Endothelial cell of umbilical vein (primary cell): ENCODE data around the gene PDS5B. TPM values are rescaled to one million over a fixed set of nuclear protein-coding genes. Genes with fewer than 3 reads are reported as not detected.
A peak's percentile ranks its signal among the peaks of the same experiment; 100 is the strongest.

Experiments used
- BruUV-seq: library from RNA; stranded (reverse); fragments of 400-500 nt; replicated peaks from 2 replicates; lab custom pipeline; 2021; lab: Mats Ljungman, UMichigan
- CTCF ChIA-PET: fragments of 300-600, 350-600 bp; sonication (Branson Sonifier 250); formaldehyde crosslinking; loops from one replicate; lab custom pipeline; 2021; ENCODE audit warnings: antibody characterized with exemption, inconsistent platforms; lab: Charles Lee
- POLR2A ChIA-PET: fragments of 300-600, 350-600 bp; sonication (Branson Sonifier 250); formaldehyde crosslinking; loops from one replicate; lab custom pipeline; 2021; ENCODE audit warnings: antibody characterized with exemption, inconsistent platforms; lab: Charles Lee
- DNase-seq: peaks from one replicate; pipeline ENCODE4 v3.0.0-alpha.2; 2011; ENCODE audit warnings: low read depth, low spot score
- FAIRE-seq: peaks from 2 replicates; lab custom pipeline; 2011; peaks lifted over from hg19 to GRCh38; lab: Jason Lieb, UNC
- H2AFZ ChIP-seq: 2 replicates; pipeline ENCODE4 v1.6.0; 2012; ENCODE audit warnings: low read depth, low read length, control low read depth, inconsistent platforms
- H3K27ac ChIP-seq: 2 replicates; pipeline ENCODE4 v1.5.1; 2011; ENCODE audit warnings: low read depth, mild to moderate bottlenecking, control low read depth, low read length, moderate library complexity; ENCODE audit not compliant: insufficient read depth
- H3K27me3 ChIP-seq, 2 experiments: 2 replicates each; pipeline versions ENCODE4 v1.6.0 to v1.6.1; 2011; ENCODE audit warnings: low read length in 2 of 2, mixed read lengths in 1 of 2; ENCODE audit not compliant: control insufficient read depth in 2 of 2, insufficient read depth in 2 of 2
- H3K36me3 ChIP-seq, 2 experiments: 2 replicates in 1 of 2; 3 replicates in 1 of 2; pipeline ENCODE4 v1.5.1; 2011; ENCODE audit warnings: low read length in 2 of 2, mild to moderate bottlenecking in 1 of 2, moderate library complexity in 1 of 2; ENCODE audit not compliant: control insufficient read depth in 2 of 2, insufficient read depth in 2 of 2; ENCODE audit errors: extremely low read depth in 1 of 2
- H3K4me1 ChIP-seq: 3 replicates; pipeline ENCODE4 v1.5.1; 2011; ENCODE audit warnings: mild to moderate bottlenecking, low read length; ENCODE audit not compliant: control insufficient read depth, insufficient read depth; ENCODE audit errors: extremely low read depth
- H3K4me2 ChIP-seq: 2 replicates; pipeline ENCODE4 v1.6.1; 2011; ENCODE audit warnings: low read length, control low read depth, mixed read lengths; ENCODE audit not compliant: insufficient read depth
- H3K4me3 ChIP-seq, 3 experiments: fragments of 200-600 bp in 1 of 3; sonication (generic), shearing (Covaris generic) in 1 of 3; replicated peaks in 1 of 3; 2 replicates each; pipeline ENCODE4 v1.5.1; 2011 to 2016; ENCODE audit warnings: control low read depth in 3 of 3, low read length in 3 of 3, mild to moderate bottlenecking in 2 of 3, inconsistent platforms in 1 of 3, low read depth in 1 of 3, moderate library complexity in 1 of 3; ENCODE audit not compliant: insufficient read depth in 1 of 3
- H3K79me2 ChIP-seq: 2 replicates; pipeline ENCODE4 v1.6.0; 2012; ENCODE audit warnings: low read length, inconsistent platforms; ENCODE audit not compliant: control insufficient read depth, insufficient read depth
- H3K9ac ChIP-seq: replicated peaks from 2 replicates; pipeline ENCODE3; 2011; ENCODE audit warnings: low read length, control low read depth; ENCODE audit not compliant: insufficient read depth; ENCODE audit errors: extremely low read depth
- H3K9me1 ChIP-seq: replicated peaks from 3 replicates; pipeline ENCODE4 v1.6.0; 2011; ENCODE audit warnings: mild to moderate bottlenecking, low read length; ENCODE audit not compliant: control insufficient read depth, insufficient read depth; ENCODE audit errors: extremely low read depth
- H3K9me3 ChIP-seq: replicated peaks from 2 replicates; pipeline ENCODE4 v1.5.1; 2012; ENCODE audit warnings: low read length, inconsistent platforms; ENCODE audit not compliant: control insufficient read depth, insufficient read depth
- H4K20me1 ChIP-seq: replicated peaks from 2 replicates; pipeline ENCODE3; 2011; ENCODE audit warnings: mild to moderate bottlenecking, low read length; ENCODE audit not compliant: control insufficient read depth, insufficient read depth; ENCODE audit errors: extremely low read depth
- FOS ChIP-seq: IDR thresholded peaks from 2 replicates; pipeline ENCODE4 v1.6.1; 2011; ENCODE audit warnings: mild to moderate bottlenecking, low read length, moderate library complexity, borderline replicate concordance; ENCODE audit not compliant: insufficient read depth
- JUN ChIP-seq: IDR thresholded peaks from 2 replicates; pipeline ENCODE4 v1.6.1; 2011; ENCODE audit warnings: borderline replicate concordance, low read depth; ENCODE audit not compliant: insufficient read length, insufficient read depth
- POLR2A ChIP-seq: IDR thresholded peaks from 2 replicates; pipeline ENCODE4 v1.6.1; 2012; ENCODE audit warnings: low read depth, mild to moderate bottlenecking, control low read depth, low read length
- dilution Hi-C: fragments of 300-500 bp; cut with MboI; formaldehyde crosslinking; loops from one replicate; pipeline ENCODE4 v1.15.0; 2019; ENCODE audit warnings: low sequenced_read_pairs; ENCODE audit not compliant: extremely low pct_ligation_motif_present
- intact Hi-C: fragments of 100-400 bp; cut with micrococcal nuclease; formaldehyde crosslinking; loops from one replicate; pipeline ENCODE4 v1.10.0; 2022
- polyA plus RNA-seq, 4 experiments: library from polyadenylated mRNA; depleted of rRNA in 3 of 4; stranded (reverse) in 3 of 4; unstranded in 1 of 4; fragments of >200 nt; gene quantifications; 2 replicates each; pipeline versions ENCODE4 v1.2.1 to v1.2.3, GENCODE V29; 2011 to 2012; ENCODE audit warnings: missing spikeins in 1 of 4
- total RNA-seq: library from RNA; stranded (reverse); gene quantifications from 2 replicates; pipeline ENCODE4 v1.2.3, GENCODE V29; 2021
- TF ChIP-seq, protein P1 (sequence below), 2 donors: IDR thresholded peaks; 1 replicate in 1 of 2; 2 replicates in 1 of 2; pipeline ENCODE4 v1.5.1; 2011; ENCODE audit warnings: low read length in 2 of 2, mild to moderate bottlenecking in 2 of 2, moderate library complexity in 2 of 2, control low read depth in 1 of 2, inconsistent platforms in 1 of 2, low read depth in 1 of 2; ENCODE audit not compliant: insufficient read depth in 1 of 2; ENCODE audit errors: extremely low read depth in 1 of 2

Gene PDS5B
- total and polyA plus RNA-seq, 2 donors (not counting 3 experiments of a cell fraction or from before 2014, with no cell fraction given), result 3.9 to 40.3 TPM

DNA sequence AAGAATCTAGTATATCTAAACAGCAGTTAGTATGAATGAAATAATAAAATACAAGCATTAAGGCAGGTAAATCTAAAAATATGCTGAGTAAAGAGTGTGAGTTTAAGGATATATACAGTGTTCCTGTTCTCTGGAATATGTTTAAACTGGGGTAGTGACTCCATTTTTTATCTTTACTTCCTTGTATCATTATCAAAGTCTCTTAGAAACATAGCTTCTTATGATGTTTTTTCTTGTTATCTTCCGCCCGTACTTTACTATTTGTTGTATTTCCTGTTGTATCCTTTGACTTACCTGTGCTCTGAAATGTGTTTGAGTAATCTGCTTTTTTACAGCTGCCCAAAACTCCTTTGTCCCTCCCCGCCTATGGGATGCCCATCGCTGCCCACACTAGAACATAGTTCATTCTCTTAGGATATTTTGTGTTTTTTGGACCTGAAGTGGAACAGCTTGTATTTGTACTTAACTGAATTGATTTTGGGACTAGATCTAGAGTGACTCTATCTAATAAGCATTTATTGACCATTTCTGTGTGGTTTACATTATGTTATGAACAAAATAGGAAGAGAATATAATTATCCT, 80.8 kb downstream of the PDS5B start:
- dilution Hi-C loops (no loop called here), intact Hi-C loops (loop anchor here (10.0 kb wide), 1 partner anchor 752 kb away; no protein-coding TSS in a partner anchor)
- H4K20me1 ChIP-seq, result no peaks in the 10 kb centered on the region
- no TSS peak for BruUV-seq
- no peak overlapping the region for H3K4me3 ChIP-seq
- no peak for TF ChIP-seq FOS
- peaks cover 2% of the 10 kb centered on the region for H3K79me2 ChIP-seq
- H2AFZ ChIP-seq, result no peak overlapping the region
- H3K36me3 ChIP-seq, result no peaks in the 10 kb centered on the region
- CTCF ChIA-PET, result interaction anchor here (1.2 to 4.1 kb wide), 3 partner anchors 8 to 16 kb away, joined by 4 to 59 read pairs (median 4); no protein-coding TSS in a partner anchor
- H3K9me3 ChIP-seq, result no peaks in the 10 kb centered on the region
- DNase-seq (no peak), FAIRE-seq (no peak)
- no peaks in the 10 kb centered on the region for H3K27me3 ChIP-seq
- no peaks in the 10 kb centered on the region for H3K4me1 ChIP-seq
- no peak overlapping the region for H3K9ac ChIP-seq
- H3K9me1 ChIP-seq, result no peaks in the 10 kb centered on the region
- H3K27ac ChIP-seq, result no peak overlapping the region
- POLR2A ChIA-PET, result no interaction called here
- H3K4me2 ChIP-seq, result no peak overlapping the region

DNA sequence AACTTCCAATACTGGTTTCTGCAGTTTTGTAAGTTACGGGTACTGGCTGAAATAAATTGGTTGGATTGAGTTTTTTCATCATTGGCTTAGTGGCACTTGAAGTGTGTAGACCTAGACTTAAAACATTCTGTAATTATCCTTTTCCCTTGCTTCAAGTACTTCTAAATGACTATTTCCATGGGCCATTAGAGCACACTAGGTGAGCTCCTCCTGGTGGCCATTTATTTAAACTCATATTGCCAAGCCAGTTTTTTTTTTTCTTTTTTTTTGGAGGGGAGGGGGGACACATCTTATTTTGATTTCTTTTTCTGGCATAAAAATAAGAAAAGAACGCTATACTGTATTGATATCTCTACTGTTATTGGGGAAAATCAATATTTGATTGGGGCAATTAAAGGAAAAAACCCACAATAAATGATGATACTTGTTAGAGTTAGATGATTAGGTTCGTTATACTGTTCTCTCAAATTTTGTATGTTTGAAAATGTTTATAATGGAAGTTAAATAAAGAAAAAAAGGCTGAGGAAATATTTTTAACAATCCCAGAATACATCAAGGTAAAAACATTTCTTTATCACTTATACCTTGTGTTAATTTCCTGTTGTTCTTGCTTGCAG, 82.9 kb downstream of the PDS5B start:
- intact Hi-C loops (loop anchor here (1.0 to 10.0 kb wide), 2 partner anchors 83 to 754 kb away; partner anchors contain the start of gene PDS5B), dilution Hi-C loops (no loop called here)
- Histone ChIP-seq H4K20me1 (no peaks in the 10 kb centered on the region), H3K27me3 (no peaks in the 10 kb centered on the region), H3K4me1 (no peaks in the 10 kb centered on the region), H3K27ac (no peak overlapping the region), H3K36me3 (no peaks in the 10 kb centered on the region), H3K9me3 (no peaks in the 10 kb centered on the region), H3K4me2 (no peak overlapping the region), H2AFZ (no peak overlapping the region), H3K9me1 (no peaks in the 10 kb centered on the region), H3K4me3 (no peak overlapping the region), H3K9ac (no peak overlapping the region), H3K79me2 (no peaks in the 10 kb centered on the region)
- ChIA-PET CTCF (interaction anchor here (0.6 to 4.1 kb wide), 41 partner anchors 10 to 874 kb away, joined by 3 to 59 read pairs (median 4); partner anchors contain the start of gene PDS5B), POLR2A (no interaction called here)
- no TSS peak for BruUV-seq
- TF ChIP-seq, protein P1, sequence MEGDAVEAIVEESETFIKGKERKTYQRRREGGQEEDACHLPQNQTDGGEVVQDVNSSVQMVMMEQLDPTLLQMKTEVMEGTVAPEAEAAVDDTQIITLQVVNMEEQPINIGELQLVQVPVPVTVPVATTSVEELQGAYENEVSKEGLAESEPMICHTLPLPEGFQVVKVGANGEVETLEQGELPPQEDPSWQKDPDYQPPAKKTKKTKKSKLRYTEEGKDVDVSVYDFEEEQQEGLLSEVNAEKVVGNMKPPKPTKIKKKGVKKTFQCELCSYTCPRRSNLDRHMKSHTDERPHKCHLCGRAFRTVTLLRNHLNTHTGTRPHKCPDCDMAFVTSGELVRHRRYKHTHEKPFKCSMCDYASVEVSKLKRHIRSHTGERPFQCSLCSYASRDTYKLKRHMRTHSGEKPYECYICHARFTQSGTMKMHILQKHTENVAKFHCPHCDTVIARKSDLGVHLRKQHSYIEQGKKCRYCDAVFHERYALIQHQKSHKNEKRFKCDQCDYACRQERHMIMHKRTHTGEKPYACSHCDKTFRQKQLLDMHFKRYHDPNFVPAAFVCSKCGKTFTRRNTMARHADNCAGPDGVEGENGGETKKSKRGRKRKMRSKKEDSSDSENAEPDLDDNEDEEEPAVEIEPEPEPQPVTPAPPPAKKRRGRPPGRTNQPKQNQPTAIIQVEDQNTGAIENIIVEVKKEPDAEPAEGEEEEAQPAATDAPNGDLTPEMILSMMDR (IDR thresholded peaks at IDR 0.05; ENCODE audit: extremely low read depth in 1 of 2, insufficient read depth in 1 of 2, low read depth in 1 of 2, low read length in 2 of 2), result peak; percentile 44 to 54
- no peak for TF ChIP-seq JUN
- no peak for TF ChIP-seq POLR2A
- DNase-seq (peak; percentile 61), FAIRE-seq (no peak)
